GM12891 (cell line): Measurements from ENCODE around the gene OR51G1.

Experiments used
- PAX5 ChIP-seq: IDR thresholded peaks from 2 replicates; pipeline ENCODE4 v1.6.1; 2011; ENCODE audit warnings: low read length, moderate library complexity, mild to moderate bottlenecking; ENCODE audit not compliant: insufficient read depth, severe bottlenecking
- POLR2A ChIP-seq: IDR thresholded peaks from 2 replicates; pipeline ENCODE4 v1.6.1; 2011; ENCODE audit warnings: low read depth, low read length, control low read depth
- POLR2AphosphoS5 ChIP-seq: IDR thresholded peaks from 2 replicates; pipeline ENCODE4 v1.6.1; 2011; ENCODE audit warnings: low read depth, low read length, control low read depth
- POU2F2 ChIP-seq: IDR thresholded peaks from 2 replicates; pipeline ENCODE4 v1.6.1; 2011; ENCODE audit warnings: low read depth, mild to moderate bottlenecking, control low read depth, low read length, moderate library complexity
- SPI1 ChIP-seq: IDR thresholded peaks from 2 replicates; pipeline ENCODE4 v1.6.1; 2011; ENCODE audit warnings: low read depth, low read length, control low read depth
- TAF1 ChIP-seq: IDR thresholded peaks from 2 replicates; pipeline ENCODE4 v1.6.1; 2011; ENCODE audit warnings: low read depth, low read length, control low read depth

DNA sequence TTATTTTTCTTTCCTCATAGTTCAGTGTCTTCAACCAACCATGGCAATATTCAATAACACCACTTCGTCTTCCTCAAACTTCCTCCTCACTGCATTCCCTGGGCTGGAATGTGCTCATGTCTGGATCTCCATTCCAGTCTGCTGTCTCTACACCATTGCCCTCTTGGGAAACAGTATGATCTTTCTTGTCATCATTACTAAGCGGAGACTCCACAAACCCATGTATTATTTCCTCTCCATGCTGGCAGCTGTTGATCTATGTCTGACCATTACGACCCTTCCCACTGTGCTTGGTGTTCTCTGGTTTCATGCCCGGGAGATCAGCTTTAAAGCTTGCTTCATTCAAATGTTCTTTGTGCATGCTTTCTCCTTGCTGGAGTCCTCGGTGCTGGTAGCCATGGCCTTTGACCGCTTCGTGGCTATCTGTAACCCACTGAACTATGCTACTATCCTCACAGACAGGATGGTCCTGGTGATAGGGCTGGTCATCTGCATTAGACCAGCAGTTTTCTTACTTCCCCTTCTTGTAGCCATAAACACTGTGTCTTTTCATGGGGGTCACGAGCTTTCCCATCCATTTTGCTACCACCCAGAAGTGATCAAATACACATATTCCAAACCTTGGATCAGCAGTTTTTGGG lies 42.2 kb downstream of the OR51G1 start, which contains the start of gene OR51T1:
- no peak for TF ChIP-seq SPI1
- no peak for TF ChIP-seq PAX5
- TF ChIP-seq POLR2AphosphoS5 = no peak
- no peak for TF ChIP-seq POLR2A
- no peak for TF ChIP-seq TAF1
- no peak for TF ChIP-seq POU2F2
